IMR-90 (cell line): Measurements from ENCODE around the gene PCSK6.

Experiments used
- CHD1 ChIP-seq: IDR thresholded peaks from 2 replicates; pipeline ENCODE4 v1.6.1; 2012; ENCODE audit warnings: low read depth, low read length, improper control_type of control experiment
- FOS ChIP-seq: fragments of 150-350 bp; IDR thresholded peaks from 2 replicates; pipeline ENCODE4 v1.6.1; 2016; ENCODE audit warnings: low read depth, low read length
- NFE2L2 ChIP-seq: fragments of 150-350 bp; IDR thresholded peaks from 2 replicates; pipeline ENCODE4 v1.6.1; 2016; ENCODE audit warnings: low read depth, mild to moderate bottlenecking, low read length
- POLR2A ChIP-seq: IDR thresholded peaks from 2 replicates; pipeline ENCODE4 v1.6.1; 2012; ENCODE audit warnings: mild to moderate bottlenecking, low read depth, low read length
- RAD21 ChIP-seq: IDR thresholded peaks from 2 replicates; pipeline ENCODE4 v1.6.1; 2012; ENCODE audit warnings: low read length, improper control_type of control experiment
- RCOR1 ChIP-seq: IDR thresholded peaks from 2 replicates; pipeline ENCODE4 v1.6.1; 2012; ENCODE audit warnings: mild to moderate bottlenecking, low read length, improper control_type of control experiment; ENCODE audit not compliant: insufficient replicate concordance
- RFX5 ChIP-seq: IDR thresholded peaks from 2 replicates; pipeline ENCODE4 v1.8.0; 2012; ENCODE audit warnings: low read depth, mild to moderate bottlenecking, low read length, moderate library complexity
- TF ChIP-seq, protein P1 (sequence below): conservative IDR thresholded peaks from 2 replicates; pipeline ENCODE4 v1.5.1; 2012; ENCODE audit warnings: mild to moderate bottlenecking, low read depth, low read length, improper control_type of control experiment
- TF ChIP-seq, protein P2 (sequence below): fragments of 150-350 bp; IDR thresholded peaks from 2 replicates; pipeline ENCODE4 v1.6.1; 2016; ENCODE audit warnings: low read depth, mild to moderate bottlenecking, low read length, moderate library complexity, borderline replicate concordance

DNA sequence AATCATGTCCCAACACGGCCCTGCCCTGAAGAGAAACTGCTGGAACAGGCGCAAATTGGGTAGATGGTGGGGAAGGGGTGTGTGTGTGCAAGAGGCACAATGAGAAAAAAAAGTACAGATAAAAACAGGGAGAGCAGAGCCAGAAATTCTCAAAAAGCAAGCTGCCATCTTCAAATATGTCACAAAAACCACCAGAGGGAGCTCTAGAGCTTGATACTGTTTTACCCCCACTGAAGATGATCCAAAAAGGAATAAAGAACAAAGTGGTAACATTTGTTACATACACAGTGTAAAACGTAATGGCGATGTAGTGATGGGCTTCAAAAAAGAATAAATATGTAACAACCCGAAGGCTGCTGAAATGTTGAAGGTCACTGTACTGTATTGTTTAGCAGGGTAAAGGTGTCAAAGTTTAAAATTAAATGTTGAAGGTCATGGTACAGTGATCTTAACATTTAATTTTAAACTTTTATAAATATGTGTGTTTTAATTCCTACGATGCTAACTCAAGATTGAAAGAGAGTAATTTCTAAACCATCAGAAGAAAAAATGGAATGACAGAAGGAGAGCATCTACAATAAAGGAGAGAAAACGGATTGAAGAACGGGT lies 200.5 kb downstream of the PCSK6 start:
- TF ChIP-seq NFE2L2 (no peak), RCOR1 (no peak), POLR2A (no peak), FOS (no peak), RAD21 (peak; percentile 37), CHD1 (no peak), RFX5 (no peak)
- TF ChIP-seq, protein P1, sequence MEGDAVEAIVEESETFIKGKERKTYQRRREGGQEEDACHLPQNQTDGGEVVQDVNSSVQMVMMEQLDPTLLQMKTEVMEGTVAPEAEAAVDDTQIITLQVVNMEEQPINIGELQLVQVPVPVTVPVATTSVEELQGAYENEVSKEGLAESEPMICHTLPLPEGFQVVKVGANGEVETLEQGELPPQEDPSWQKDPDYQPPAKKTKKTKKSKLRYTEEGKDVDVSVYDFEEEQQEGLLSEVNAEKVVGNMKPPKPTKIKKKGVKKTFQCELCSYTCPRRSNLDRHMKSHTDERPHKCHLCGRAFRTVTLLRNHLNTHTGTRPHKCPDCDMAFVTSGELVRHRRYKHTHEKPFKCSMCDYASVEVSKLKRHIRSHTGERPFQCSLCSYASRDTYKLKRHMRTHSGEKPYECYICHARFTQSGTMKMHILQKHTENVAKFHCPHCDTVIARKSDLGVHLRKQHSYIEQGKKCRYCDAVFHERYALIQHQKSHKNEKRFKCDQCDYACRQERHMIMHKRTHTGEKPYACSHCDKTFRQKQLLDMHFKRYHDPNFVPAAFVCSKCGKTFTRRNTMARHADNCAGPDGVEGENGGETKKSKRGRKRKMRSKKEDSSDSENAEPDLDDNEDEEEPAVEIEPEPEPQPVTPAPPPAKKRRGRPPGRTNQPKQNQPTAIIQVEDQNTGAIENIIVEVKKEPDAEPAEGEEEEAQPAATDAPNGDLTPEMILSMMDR, result peak; percentile 61
- TF ChIP-seq, protein P2, sequence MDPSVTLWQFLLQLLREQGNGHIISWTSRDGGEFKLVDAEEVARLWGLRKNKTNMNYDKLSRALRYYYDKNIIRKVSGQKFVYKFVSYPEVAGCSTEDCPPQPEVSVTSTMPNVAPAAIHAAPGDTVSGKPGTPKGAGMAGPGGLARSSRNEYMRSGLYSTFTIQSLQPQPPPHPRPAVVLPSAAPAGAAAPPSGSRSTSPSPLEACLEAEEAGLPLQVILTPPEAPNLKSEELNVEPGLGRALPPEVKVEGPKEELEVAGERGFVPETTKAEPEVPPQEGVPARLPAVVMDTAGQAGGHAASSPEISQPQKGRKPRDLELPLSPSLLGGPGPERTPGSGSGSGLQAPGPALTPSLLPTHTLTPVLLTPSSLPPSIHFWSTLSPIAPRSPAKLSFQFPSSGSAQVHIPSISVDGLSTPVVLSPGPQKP, result no peak
